HG02870 (cell line): ENCODE data around the gene TXLNB.
"Not testable (repeated sequence)": the region's sequence is repeated elsewhere in the genome, so short reads cannot be mapped to it uniquely, and the experiment has no call there.

Experiments
- ATAC-seq: cut with Tn5 transposase; IDR thresholded peaks from one replicate; pipeline ENCODE4 v1.9.1; 2021; ENCODE audit warnings: mild to moderate bottlenecking, moderate library complexity; ENCODE audit not compliant: unreplicated experiment

TXLNB gene

GRCh38 chr6:139240161-139241010 lies 51.4 kb downstream of the TXLNB start:
- ATAC-seq, result no peak

DNA sequence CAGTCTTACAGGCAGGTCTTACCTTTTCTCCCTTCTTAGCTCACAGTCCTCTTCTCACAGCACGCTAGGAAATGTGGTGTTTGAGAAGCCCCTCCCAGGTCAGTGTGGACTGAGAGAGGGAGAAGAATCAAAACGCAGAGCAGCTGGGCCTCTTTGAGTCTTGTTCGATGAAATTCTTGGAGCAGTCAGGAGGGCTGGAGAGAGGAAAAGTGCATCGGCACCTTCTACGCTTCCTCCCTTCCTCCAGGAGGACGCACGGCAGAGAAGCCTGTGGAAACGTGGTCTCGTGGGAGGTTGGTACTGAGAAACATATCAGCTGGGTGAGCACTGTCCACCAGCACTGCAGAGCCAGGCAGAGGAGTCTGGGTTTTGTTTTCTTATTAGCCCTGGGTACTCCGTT lies 52.7 kb downstream of the TXLNB start:
- ATAC-seq, result no peak

DNA sequence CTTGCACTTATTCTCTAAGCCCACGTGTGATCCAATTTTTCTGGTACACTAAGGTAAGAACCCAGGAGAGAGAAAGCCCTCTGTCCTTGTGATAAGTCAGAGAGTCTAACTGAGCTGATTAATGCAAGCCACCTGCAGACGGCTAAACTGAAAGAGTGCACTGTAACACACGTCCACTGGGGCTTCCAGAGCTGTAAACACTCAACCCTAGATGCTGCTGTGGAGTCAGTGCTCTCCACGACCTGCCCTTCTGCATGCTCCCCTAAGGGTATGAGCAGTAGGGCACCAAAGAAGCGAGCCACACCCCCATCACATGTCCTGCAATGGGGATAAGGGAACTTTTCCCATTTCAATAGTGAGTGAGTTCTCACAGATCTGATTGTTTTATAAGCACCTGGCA lies 55.7 kb downstream of the TXLNB start:
- no peak for ATAC-seq

DNA sequence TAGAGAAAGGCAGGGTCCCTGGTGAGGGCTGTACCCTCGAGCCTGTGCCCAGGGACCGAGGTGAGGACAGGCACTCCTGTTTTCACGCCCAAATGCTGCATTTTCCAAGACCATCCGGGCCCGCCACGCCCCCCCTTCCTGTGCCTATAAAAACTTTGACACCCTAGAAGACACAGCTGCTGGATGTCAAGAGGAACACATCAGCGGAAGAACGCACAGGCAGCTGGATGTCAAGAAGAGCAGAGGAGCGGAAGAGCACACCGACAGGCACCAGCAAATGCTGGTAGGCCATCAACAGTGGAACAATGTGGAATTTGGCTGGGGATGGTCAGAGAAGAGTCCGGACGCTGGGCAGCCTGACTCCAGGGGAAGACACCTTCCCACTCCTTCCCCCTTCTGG lies 56.1 kb downstream of the TXLNB start:
- ATAC-seq, result no peak

GRCh38 chr6:139234193-139234592 lies 57.6 kb downstream of the TXLNB start:
- not testable (repeated sequence) for ATAC-seq

- no peak for ATAC-seq
Observed at GRCh38 chr6:139231206-139231605, 60.6 kb downstream of the TXLNB start.

DNA sequence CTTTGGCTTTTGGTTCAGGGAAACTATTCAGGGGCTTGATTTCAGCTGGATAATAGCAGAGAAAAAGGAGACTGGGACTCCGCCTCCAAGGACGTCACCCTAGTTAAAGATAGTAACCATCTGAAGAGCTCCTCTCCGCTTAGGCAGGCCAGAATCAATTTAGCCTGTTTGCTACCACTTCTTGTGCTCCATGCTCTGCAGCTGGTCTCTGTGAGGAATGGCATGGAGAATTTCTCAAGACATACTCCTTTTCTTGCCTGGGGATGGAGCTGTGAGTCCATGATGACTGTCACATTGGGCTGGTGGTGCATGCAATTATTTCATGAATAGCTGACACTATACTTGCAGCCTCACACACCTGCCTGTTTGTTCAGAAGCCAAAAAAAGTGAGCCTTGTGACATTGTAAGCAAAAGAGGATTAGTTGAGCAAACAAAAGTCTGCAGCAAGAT lies 61.4 kb downstream of the TXLNB start:
- no peak for ATAC-seq

GRCh38 chr6:139228387-139228786 lies 63.4 kb downstream of the TXLNB start:
- ATAC-seq, result not testable (repeated sequence)

DNA sequence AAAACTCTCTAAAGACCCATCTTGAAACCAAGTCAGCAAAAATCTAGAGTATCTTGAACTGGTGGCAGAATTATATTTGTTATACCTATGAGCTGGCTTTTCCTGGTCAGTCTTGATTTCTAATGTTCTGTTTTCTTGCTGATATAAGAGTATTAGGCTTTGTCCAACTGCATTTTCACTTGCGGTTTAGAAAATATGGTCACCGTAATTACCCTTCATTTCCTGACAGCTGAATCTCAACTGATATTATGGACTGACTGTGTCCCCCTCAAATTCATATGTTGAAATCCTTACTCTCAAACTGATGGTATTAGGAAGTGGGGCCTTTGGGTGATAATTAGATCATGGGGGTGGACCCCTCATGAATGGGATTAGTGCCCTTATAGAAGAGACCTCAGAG lies 72.1 kb downstream of the TXLNB start:
- ATAC-seq, result no peak

- peak; percentile 100 for ATAC-seq
Observed at GRCh38 chr6:139219271-139219729, 72.5 kb downstream of the TXLNB start.

GRCh38 chr6:139212460-139212859 lies 79.3 kb downstream of the TXLNB start:
- not testable (repeated sequence) for ATAC-seq

DNA sequence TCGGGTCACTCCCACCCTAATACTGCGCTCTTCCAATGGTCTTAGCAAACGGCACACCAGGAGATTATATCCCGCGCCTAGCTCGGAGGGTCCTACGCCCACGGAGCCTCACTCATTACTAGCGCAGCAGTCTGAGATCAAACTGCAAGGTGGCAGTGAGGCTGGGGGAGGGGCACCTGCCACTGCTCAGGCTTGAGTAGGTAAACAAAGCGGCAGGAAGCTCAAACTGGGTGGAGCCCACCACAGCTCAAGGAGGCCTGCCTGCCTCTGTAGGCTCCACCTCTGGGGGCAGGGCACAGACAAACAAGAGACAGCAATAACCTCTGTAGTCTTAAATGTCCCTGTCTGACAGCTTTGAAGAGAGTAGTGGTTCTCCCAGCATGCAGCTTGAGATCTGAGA lies 81.0 kb downstream of the TXLNB start:
- ATAC-seq, result not testable (repeated sequence)

DNA sequence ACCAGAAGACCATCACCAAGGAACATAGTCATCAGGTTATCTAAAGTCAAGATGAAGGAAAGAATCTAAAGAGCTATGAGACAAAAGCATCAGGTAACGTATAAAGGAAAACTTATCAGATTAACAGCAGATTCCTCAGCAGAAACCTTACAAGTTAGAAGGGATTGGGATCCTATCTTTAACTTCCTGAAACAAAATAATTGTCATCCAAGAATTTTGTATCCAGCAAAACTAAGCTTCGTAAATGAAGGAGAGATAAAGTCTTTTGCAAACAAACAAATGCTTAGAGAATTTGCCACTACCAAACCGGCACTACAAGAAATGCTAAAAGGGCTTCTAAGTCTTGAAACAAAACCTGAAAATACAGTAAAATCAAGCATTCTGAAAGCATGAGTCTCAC lies 86.0 kb downstream of the TXLNB start:
- no peak for ATAC-seq

DNA sequence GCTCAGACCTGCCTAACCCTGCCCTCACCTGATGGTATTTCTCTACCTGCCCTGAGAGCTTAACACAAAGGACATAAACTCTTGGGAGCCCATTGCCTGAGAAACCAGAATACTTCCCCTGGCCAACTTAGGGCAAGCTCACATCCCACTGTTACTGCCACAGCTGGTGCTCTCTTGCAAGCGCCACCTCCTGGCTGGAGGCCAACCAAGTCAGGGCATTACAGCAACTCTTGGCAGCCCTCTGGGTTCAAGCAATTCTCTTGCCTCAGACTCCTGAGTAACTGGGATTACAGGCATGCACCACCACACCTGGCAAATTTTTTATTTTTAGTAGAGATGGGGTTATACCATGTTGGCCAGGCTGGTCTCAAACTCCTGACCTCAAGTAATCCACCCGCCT lies 86.8 kb downstream of the TXLNB start:
- ATAC-seq, result no peak

- no peak for ATAC-seq
Observed at GRCh38 chr6:139201378-139201777, 90.4 kb downstream of the TXLNB start.

GRCh38 chr6:139198529-139199288 lies 93.1 kb downstream of the TXLNB start:
- ATAC-seq, result no peak

DNA sequence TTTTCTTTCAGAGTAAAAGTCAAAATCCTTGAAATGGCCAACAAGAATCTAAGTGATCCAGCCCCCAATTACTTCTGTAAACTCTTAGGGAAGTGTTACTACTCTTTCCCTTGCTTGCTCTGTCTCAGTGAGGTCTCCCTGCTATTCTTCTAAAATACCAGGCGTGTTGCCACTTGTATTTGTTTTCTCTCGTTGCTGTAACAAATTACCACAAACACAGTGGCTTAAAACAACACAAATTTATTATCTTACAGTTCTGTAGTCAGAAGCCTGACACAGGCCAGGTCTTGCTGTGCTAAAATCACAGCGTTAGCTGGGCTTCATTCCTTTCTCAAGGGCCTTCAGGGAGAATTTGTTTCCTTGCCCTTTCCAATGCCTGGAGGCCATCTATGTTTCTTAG lies 97.1 kb downstream of the TXLNB start:
- no peak for ATAC-seq
